ENCODE data around the gene PLS1.

Gene PLS1

DNA sequence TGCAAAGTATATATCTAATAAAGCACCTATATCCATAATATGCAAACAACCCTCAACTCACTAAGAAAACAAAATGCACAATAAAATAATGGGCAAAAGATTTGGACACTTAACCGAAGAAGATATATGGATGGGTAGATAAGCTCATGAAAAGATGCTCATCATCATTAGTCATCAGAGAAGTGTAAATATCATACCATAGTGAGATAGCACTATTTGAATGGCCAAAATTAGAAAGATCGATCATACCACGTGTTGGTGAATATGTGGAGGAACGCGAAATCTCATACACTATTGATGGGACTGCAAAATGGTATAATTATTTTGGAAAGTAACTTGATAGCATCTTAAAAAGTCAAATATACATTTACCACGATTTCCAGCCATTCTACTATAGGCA is 40.5 kb downstream of the PLS1 start:
- no peak for DNase-seq

DNA sequence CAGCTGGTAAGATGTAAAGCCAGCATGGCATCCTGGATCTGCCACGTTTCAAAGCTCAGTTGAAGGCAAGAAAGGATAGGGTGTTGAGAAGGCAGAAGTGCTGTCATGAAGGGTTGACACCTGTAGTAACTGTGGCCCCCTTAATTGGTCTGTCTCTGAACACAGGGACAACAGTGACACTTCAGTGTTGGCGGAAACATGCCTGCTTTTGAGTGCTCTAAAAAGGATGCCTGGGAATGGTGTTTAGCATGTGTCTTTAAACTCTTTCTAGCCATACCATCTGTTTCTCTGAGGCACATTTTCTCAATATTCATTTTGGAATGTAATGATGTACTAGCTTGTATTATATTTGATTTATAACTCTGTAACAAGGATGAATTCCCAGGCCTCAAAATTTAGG is 42.1 kb downstream of the PLS1 start:
- DNase-seq = no peak

DNA sequence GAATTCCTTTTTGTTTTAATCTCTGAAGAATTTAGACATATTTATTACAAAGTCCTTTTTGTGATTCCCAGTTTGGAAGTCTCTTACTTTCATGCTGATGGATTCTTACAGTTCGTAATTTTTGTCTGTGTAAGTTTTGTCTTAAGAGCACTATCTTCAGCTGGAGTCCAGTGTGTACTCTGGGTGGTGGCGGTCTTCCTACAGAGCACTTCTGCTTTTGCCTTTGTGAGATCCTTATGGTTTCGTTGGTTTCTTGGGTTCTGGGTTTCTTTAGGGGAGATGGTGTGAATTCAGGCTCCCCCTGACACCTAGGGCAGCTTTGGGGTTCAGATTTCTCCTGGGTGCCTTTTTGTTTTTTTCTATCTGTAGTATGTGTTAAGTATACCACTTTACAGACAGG is 45.3 kb downstream of the PLS1 start:
- no peak for DNase-seq

DNA sequence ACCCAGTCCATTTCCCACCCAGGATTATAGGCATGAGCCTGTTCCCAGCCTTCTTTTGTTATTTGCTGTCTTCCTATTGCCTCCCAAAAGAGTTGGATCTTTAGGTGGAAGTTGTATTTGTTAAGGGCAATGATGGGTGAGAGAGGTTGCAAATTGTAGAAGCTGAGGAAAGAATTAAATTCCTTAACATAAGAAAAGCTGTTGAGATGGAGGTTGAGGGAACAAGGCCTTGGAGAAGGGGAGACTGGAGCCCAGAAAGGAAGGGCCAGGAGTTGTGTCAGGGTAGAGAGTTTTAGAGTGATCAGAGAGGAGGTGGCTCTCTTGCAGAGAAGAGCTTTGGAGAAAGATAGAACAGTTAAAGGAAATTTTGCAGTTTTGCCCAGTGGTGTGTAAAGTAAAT is 46.8 kb downstream of the PLS1 start:
- no peak for DNase-seq

DNA sequence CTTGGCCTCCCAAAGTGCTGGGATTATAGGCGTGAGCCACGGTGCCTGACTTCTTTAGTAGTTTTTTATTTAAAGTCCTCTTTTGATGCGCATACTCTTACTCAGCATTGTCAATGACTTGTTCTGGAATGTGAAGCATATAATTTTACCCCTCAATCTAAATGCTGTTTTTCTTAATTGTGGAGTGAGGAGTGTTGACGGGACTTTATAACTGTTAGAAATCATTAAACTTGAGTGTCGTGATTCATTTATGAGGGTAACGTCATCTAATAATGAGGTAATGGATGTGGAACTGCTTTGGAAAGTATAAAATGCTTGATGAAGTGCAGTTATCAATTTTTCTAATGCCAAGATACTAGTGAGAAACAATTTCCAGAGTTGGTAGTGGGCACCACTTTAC is 48.3 kb downstream of the PLS1 start:
- no peak for DNase-seq

DNA sequence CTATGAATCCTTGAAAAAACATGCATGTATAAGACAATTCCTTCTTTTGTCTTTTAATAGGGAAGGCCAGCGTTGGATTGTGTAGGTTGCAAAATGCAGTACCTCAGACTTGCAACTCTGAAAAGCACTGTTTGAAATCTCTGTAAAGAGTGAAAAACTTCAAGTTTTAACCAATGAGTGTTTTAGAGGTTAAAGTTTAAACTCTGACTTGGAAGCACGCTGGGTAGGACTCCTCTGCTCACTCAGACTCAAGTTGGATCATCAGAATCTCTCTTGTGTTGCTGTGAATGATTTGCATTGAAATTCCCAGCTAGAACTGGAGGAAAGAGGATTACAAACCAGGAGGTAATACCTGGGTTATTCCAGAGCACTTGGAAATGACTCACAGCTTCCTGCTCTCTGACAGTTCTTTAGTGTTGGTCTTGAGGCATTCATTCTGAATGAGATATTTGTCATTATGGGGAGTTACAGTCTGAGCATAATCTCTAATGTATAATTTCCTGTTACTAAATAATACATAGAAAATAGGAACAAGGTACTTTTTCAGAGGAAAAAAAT is 49.1 kb downstream of the PLS1 start:
- DNase-seq = no peak

DNA sequence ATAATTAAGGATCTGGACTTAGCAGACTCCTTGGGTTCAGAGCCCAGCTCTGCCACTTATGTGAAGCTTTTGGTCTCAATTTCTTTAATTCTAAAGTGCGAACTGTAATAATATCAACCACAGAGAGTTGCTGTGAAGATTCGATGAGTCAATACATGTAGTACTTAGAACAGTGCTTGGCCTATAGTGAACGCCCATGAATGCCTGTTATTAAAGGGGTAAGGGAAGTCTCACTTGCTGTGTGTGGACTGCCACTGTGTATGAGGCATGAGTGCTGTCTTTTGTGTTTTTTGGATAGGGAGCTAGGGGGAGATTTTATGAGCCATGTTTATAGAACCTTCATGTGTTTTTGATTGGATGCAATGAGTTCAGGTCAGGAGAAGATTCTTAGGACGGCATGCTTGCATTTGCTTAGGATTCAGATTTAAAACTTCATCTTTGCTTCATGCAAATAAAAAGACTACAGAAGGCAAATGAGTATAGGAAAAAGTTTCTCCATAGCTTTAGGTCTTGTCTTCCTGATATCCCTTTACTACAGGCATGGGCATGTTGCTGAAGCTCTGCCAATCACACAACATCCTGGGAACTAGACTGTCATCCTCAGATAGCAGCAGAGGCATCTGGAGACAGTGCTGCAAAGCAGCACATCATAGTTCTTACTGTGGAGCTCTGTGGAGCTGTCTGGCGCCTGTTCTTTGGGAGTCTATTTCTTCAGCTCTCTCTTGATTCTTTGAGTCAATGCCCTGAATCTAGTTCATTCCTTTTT is 50.0 kb downstream of the PLS1 start:
- no peak for DNase-seq

DNA sequence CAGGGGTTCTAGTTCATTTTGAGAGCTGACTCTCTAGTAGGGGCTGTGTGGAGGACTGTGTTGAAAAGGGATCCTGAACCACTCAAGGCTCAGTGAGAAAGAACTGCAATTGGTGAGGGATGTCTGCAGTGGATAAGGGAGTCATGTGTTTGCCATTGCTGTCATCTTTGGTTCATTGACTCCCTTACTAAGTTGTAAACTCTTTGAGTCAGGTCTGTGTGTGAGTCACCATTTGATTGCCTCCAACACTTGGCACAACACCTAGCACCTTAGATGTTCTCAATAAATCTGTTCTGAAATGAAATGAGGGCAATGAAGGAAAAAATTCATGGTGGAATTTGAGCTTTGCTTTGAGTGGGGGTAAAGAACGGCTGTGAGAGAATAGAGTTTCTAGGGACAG is 51.7 kb downstream of the PLS1 start:
- DNase-seq = no peak

DNA sequence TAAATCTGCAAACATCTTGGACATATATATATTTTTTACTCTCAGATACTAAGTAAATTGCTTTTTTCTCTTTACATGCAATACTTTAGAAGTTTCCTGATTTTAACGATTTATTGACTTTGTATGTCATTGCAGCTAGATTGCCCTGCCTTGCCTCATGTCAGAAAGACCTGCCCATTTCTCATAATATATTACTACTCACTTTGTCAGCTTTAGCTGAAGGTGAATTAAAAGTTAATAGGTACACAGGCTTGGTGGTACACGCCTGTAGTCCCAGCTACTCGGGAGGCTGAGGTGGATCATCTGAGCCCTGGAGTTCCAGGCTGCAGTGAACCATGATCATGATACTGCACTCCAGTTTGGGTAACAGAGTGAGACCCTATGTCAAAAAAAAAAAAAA is 52.8 kb downstream of the PLS1 start:
- no peak for DNase-seq

DNA sequence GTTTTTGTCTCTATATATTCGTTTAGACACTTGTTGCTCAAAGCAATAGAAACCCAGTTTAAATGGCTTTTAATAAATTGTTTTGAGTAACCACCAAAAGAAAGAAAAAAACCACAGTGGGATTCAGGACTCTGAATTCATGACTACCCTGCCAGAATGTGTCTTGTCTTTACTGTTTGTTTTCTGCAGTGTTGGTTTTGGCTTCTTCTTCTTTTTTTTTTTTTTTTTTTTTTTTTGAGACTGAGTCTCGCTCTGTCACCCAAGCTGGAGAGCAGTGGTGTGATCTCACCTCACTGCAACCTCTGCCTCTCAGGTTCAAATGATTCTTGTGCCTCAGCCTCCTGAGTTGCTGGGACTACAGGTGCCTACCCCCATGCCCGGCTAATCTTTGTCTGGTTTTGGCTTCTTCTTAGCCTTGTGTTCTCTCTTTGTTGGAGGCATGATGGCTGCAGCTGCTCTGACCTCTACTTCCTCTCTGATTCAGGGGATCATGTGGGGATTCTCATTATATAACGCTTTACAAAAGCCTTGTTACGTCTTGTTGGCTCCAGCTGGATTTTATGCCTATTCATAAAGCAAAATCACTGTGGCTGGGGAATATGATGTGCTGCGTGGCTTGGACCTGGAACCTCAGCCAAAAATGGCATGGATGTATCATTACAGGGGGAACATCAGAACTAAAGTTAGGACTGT is 54.0 kb downstream of the PLS1 start:
- no peak for DNase-seq

DNA sequence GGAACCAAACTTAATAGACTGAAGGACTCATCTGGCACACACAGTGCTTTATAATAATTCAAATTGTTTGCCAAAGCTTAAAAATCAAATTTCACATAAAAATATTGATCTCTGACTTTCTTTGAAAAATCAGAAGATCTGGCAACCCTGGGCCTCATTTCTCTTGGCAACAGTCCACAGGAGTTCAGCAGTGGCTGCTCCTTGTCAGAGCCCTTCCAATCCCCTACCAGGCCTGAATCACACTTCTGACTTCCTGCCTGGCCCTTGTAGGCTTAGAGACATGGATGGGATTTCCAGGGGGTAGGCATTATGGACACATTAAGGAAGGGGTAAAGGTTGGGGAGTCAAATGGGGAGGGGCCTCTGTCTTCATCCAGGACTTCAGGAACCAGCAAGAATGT is 55.5 kb downstream of the PLS1 start:
- DNase-seq = no peak

DNA sequence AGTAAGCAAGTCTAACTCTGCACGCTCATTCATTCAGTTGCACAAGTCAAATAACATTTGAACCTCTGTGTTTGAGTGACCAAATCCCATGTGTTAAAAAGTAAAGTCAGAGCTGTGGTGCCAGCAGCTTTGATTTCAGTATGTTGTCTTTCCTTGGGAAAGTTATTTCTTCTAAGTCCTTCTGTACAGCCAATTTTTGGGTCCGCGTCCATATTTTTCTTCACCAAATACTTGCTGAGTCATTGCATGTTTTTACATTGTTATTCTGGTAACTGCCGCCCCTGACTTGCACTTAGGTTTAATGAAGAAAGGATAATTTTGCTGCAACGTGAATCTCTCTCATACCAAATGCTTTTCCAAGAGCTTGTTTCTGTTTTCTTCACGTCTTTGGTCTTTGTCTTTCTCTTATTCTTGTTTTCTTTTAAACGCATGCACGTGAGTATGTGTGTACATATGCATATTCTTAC is 56.7 kb downstream of the PLS1 start:
- DNase-seq = no peak

DNA sequence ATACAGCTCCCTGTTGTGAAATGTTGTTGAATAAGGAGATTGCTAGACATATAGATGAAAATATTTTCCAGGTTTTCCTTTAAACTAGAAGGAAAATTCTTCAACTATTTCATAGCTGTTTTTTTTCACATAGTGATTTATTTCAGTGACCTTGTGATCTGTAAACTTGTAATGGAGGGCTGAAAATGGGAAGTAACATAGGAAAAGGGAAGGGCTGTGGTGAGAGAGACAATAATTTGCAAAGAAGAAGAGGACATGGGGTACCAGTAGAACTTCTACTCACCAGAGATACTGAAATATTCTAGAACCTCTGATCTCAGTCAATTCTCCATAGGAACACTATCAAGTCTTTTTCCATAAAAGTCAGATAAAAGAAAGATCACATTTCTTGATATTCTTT is 60.4 kb downstream of the PLS1 start:
- no peak for DNase-seq

DNA sequence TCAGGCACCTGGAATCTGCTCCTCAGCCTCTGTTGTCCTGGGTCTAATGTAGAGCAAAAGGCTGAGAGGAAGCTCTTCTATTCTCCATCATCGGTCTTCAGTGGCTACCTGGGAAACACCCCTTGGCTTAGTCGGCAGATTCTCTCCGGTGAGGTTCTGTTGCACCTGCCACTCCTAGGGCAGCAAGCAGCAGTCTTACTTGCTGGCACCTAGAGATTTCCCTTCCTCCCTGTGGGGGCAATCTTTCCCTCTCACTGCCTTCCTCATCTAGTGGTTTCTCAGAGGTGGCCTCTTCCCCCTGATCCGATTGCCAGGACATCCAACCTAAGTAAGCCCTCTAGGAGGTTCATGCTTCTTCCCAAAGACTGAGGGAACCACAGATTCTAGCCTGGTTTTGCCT is 60.8 kb downstream of the PLS1 start:
- DNase-seq = no peak

DNA sequence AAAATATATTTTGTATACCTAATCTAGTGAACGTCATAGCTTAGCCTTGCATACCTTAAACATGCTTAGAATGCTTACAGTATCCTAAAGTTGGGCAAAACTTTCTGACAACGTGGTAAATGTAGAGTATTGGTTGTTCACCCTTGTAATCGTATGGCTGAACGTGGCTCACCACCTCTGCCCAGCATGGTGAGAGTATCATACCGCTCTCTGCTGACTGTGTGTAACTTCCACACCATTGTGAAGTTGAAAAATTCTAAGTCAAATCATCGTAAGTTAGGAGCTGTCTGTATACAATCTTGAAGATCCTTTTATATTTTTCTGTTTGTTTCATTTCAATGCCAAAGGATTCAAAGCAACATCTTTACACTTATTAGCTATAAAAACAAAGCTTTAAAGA is 64.2 kb downstream of the PLS1 start:
- no peak for DNase-seq

DNA sequence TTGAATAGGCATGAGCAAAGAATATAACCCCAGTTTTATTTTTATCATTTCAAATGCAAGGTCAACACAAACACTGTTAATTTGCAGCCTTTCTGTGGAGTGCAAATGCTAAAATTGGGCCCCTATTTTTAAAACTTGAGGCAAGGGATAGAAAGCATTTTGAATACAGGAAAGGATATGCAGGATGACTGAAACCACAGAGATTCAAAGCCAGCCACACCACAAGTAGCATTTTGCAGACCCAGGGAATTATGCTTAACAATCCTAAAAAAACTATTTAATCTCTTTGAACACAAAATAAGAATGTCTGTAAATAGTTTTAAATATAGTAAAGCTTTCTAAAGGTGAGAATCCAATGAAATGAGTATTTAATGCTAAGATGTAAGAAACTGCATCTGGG is 64.7 kb downstream of the PLS1 start:
- no peak for DNase-seq

DNA sequence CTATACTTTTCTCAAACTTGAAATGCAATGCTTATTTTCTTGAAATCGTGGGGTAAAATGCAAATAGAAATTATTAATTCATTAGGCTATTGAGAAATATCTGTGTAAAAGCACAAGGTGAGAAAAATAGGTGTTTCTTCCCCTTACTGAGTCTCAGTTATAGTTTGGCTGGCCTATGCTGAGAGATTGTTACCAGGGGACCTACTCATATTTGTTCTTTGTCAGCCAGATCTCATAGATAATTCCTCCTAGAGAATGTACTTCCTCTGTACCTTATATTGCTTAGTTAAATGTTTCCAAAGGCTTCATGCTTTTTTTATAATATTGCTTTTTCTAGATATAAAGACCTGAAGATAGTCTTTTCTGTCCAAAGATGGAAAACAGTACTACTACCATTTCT is 67.7 kb downstream of the PLS1 start:
- no peak for DNase-seq

DNA sequence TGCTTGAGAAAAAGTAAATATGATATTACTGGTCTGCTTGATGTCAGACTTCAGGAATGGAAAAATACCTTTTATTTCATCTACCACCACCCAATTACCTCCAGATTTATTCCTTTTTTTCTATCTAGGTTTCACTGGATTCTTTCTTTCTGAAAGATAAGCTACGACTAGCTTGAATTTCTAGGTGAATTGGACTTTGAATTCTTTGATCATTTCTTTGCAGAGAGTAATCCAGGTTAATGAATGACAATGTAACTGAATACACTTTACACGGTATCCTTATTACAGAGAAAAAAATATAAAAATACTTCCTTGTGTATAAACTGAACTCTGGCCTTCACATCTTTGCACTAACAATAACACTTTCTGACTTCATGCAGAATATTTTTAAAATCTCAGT is 68.1 kb downstream of the PLS1 start:
- no peak for DNase-seq

DNA sequence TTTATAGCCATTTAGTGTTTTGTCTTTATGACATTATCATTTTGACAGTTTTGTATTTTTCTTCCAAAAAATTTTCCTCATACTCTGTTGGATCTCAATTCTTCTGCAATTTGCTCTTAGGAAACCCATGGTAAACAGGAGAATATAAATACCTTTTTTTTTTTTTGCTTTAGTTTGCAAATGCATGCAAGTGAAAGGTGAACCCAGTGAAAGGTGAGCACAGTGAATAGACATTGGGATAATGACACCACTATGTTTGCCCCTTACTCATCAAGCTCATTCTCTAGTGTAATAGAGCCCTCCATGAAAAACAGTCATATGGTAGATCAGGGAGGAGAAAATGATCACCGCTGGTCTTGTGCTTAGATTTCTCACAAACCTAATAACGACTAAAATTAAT is 68.6 kb downstream of the PLS1 start:
- no peak for DNase-seq

DNA sequence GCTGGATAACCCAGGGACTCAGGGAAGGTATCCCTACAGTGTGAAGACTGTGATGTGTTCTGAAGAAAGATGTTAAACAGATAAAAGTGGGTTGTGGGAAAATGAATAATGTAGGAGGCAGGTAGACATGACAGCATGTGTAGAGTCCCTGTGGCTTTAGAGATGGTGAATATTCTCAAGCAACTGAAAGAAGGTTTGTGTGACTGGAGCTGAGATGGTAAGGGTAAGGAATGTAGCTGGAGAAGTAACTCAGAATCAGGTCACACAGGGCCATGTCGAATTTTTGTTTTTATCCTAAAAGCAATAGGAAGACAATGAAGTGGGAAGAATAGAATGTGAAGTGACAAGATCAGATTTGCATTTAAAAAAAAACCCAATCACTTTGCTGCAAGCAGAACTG is 73.9 kb downstream of the PLS1 start:
- no peak for DNase-seq

DNA sequence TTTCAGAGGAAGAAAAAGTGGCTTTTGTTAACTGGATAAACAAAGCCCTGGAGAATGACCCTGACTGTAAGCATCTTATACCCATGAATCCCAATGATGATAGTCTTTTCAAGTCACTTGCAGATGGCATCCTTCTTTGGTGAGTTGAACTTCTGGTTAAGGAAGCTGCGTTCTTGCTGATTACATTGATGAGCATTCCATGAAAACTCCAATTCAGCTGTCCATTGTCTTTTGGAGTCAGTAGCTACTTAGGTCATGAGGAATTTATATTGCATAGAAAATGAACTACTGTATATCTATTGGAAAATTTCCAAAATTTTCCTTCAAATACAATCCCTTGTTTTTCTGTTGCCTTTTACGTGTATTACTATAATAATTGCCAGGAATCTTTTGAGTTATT is 80.0 kb downstream of the PLS1 start:
- no peak for DNase-seq

DNA sequence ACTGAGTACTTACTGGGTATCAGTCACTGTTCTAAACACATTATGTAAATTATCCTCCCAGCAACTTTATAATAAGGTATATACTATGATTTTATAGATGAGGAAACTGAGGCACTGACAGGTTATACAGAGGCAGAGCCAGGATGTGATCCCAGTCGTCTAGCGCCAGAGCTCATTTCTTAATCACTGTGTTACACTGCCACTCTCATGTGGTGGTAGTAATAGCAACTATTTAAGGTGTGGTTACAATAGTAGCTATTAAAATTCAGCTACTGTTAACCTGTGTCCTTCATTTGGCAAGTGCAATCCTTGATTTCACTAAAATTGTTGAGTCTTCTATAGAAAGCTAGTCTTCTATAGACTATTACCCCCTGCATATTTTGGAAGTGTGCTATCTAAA is 84.5 kb downstream of the PLS1 start:
- DNase-seq = no peak

DNA sequence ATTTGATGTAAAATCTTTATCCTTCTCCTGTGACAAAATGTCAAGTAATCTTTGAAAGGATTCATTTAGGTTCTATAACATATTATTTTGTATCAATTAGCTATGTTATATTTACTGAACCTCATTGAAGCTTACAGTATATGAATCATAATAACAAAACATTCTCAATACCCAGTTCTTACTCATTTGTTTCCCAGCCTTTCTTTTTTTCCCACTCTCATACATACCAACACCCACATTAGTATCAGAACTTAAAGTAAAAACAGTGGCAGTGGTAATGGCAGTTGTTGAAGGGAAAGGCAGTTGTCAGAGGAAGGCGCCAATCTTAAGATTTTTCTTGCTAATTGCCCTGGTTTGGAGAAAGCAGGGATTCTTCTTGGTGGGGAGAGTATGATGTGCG is 94.4 kb downstream of the PLS1 start:
- DNase-seq = no peak

Data from amygdala (tissue), 56 donors.